Stimulated activated CD8-positive, alpha-beta memory T cell treated with anti-CD3 and anti-CD28 coated beads, Interleukin-4, amount 100 ng/mL, for 4 hours (primary cell): Measurements from ENCODE around the gene NUP210L.

ENCODE experiments used
- DNase-seq, 2 donors: peaks; one replicate each; pipeline ENCODE4 v3.0.0-alpha.2; 2020; ENCODE audit warnings: low read depth in 2 of 2, low spot score in 1 of 2

Gene NUP210L

GRCh38 chr1:154154534-154155191 is at the start of gene NUP210L:
Gene NUP210L, minus strand, starts transcription at chr1:154155073.
- DNase-seq: no peak

- no peak for DNase-seq
Observed at GRCh38 chr1:154199563-154199879, 44.6 kb upstream of the NUP210L start.

- peak; percentile 9 to 12 for DNase-seq
Observed at GRCh38 chr1:154198756-154199562, 44.1 kb upstream of the NUP210L start.

- no peak for DNase-seq
Observed at GRCh38 chr1:154193821-154194220, 38.9 kb upstream of the NUP210L start.

- DNase-seq: no peak
Observed at GRCh38 chr1:154192476-154192875, 37.6 kb upstream of the NUP210L start.

- DNase-seq: no peak
Observed at GRCh38 chr1:154191990-154192461, 37.2 kb upstream of the NUP210L start, which contains the start of gene TPM3. Gene TPM3, minus strand, starts transcription at chr1:154192100. Its CDS starts 82 bp downstream, at chr1:154192018.

GRCh38 chr1:154190550-154190949 is 35.7 kb upstream of the NUP210L start:
- DNase-seq: no peak

GRCh38 chr1:154186852-154187501 is 32.1 kb upstream of the NUP210L start:
- DNase-seq: no peak

GRCh38 chr1:154186177-154186576 is 31.3 kb upstream of the NUP210L start:
- peak; percentile 31 to 35 for DNase-seq

- DNase-seq: peak; percentile 87 to 89
Observed at GRCh38 chr1:154183046-154183915, 28.4 kb upstream of the NUP210L start.

GRCh38 chr1:154182344-154183045 is 27.6 kb upstream of the NUP210L start:
- DNase-seq: peak; percentile 24 to 53

GRCh38 chr1:154181944-154182343 is 27.1 kb upstream of the NUP210L start:
- DNase-seq: no peak

GRCh38 chr1:154179946-154180687 is 25.2 kb upstream of the NUP210L start:
- DNase-seq: no peak

- no peak for DNase-seq
Observed at GRCh38 chr1:154178911-154179811, 24.3 kb upstream of the NUP210L start.

GRCh38 chr1:154178013-154178412 is 23.1 kb upstream of the NUP210L start:
- no peak for DNase-seq

GRCh38 chr1:154176337-154176736 is 21.5 kb upstream of the NUP210L start:
- DNase-seq: no peak

GRCh38 chr1:154174654-154175053 is 19.8 kb upstream of the NUP210L start:
- no peak for DNase-seq

- DNase-seq: no peak
Observed at GRCh38 chr1:154171880-154172279, 17.0 kb upstream of the NUP210L start.

GRCh38 chr1:154171223-154171583 is 16.3 kb upstream of the NUP210L start:
- DNase-seq: no peak
